Fibroblast of lung (primary cell): ENCODE measurements around the gene SNX33.

Experiments used
- EZH2 ChIP-seq: IDR thresholded peaks from 2 replicates; pipeline ENCODE4 v1.5.1; 2012; ENCODE audit warnings: low read length, control low read depth, mild to moderate bottlenecking; ENCODE audit errors: missing control alignments
- TF ChIP-seq, protein P1 (sequence below), 2 donors: IDR thresholded peaks in 1 of 2; conservative IDR thresholded peaks in 1 of 2; 1 replicate in 1 of 2; 2 replicates in 1 of 2; pipeline ENCODE4 v1.5.1; 2011 to 2012; ENCODE audit warnings: low read length in 2 of 2, control low read depth in 1 of 2, inconsistent platforms in 1 of 2, low read depth in 1 of 2, mild to moderate bottlenecking in 1 of 2

DNA sequence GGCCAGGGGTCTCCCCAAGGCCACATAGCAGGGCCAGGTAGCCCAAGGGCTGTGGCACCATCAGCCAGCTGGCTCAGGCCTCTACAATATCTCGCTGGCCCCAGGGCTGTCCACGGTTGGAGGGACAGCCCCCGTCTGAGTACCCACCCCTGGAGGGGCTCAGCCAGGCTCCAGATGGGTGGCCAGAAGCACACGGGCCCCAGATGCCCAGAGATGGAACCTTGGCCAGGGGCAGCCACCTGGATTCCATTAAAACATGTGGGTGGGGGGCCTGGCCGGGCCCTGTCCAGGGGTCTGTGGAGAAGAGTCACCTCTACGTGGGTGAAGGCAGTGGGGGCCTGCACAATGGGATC, 56.5 kb downstream of the SNX33 start:
- TF ChIP-seq EZH2, result no peak
- TF ChIP-seq, protein P1, sequence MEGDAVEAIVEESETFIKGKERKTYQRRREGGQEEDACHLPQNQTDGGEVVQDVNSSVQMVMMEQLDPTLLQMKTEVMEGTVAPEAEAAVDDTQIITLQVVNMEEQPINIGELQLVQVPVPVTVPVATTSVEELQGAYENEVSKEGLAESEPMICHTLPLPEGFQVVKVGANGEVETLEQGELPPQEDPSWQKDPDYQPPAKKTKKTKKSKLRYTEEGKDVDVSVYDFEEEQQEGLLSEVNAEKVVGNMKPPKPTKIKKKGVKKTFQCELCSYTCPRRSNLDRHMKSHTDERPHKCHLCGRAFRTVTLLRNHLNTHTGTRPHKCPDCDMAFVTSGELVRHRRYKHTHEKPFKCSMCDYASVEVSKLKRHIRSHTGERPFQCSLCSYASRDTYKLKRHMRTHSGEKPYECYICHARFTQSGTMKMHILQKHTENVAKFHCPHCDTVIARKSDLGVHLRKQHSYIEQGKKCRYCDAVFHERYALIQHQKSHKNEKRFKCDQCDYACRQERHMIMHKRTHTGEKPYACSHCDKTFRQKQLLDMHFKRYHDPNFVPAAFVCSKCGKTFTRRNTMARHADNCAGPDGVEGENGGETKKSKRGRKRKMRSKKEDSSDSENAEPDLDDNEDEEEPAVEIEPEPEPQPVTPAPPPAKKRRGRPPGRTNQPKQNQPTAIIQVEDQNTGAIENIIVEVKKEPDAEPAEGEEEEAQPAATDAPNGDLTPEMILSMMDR (conservative IDR thresholded peaks at IDR 0.05 in 1 of 2, IDR thresholded peaks at IDR 0.05 in 1 of 2; ENCODE audit: low read depth in 1 of 2, low read length in 2 of 2), result no peak
